Measurements from ENCODE around the gene CTNNA1.
"Not testable (repeated sequence)": the region's sequence is repeated elsewhere in the genome, so short reads cannot be mapped to it uniquely, and the experiment has no call there.

CTNNA1 gene

DNA sequence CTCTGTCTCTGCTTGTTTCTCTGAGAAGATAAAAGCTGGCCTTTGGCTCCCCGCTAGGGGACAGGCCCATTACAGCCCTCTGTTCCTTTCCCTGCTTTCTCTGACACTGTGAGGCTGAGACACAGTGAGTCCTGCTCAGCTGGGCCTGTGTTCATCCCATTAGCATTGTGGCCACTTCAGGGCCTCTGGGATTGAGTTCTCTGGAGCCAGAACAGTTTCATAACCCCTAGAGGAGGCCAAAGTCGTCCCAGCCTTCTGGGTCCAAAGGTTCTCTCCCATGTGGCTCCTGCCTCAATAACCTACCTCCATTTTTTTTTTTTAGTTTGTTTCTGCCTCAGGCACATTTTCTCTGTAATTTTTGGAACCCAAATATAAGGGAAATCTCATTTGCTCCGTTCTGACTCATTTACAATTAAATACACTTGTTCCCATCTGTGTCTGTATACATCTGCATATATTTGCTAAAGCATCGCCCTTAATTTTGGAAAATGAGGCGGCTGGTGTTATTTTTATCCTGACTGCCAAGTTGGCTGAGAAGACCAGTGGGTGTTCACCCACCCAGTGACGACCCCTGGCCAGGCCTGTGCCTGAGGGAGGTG lies 27.3 kb upstream of the CTNNA1 start:
- peak overlapping the region in 1 of 2 donors; percentile 26 for H3K4me3 ChIP-seq (ENCODE audit: low read depth in 1 of 2, low read length in 2 of 2)
- no peaks in the 10 kb centered on the region for H3K9me3 ChIP-seq (ENCODE audit: low read length)
- H3K27ac ChIP-seq (ENCODE audit: low read depth, low read length), result peak overlapping the region; percentile 81
- H3K4me1 ChIP-seq (ENCODE audit: insufficient read depth, low read length), result peaks cover 24% of the 10 kb centered on the region
- no peaks in the 10 kb centered on the region for H3K36me3 ChIP-seq (ENCODE audit: insufficient read depth, low read length)
- no peaks in the 10 kb centered on the region for H3K27me3 ChIP-seq (ENCODE audit: control insufficient read depth in 1 of 2, insufficient read depth in 2 of 2, low read length in 2 of 2)
- H3K9ac ChIP-seq (ENCODE audit: low read length), result peak overlapping the region; percentile 60

- Histone ChIP-seq H3K27me3 (ENCODE audit: control insufficient read depth in 1 of 2, insufficient read depth in 2 of 2, low read length in 2 of 2) (no peaks in the 10 kb centered on the region), H3K27ac (ENCODE audit: low read depth, low read length) (no peak overlapping the region), H3K9me3 (ENCODE audit: low read length) (no peaks in the 10 kb centered on the region), H3K4me1 (ENCODE audit: insufficient read depth, low read length) (peaks cover 24% of the 10 kb centered on the region), H3K9ac (ENCODE audit: low read length) (no peak overlapping the region), H3K36me3 (ENCODE audit: insufficient read depth, low read length) (no peaks in the 10 kb centered on the region), H3K4me3 (ENCODE audit: low read depth in 1 of 2, low read length in 2 of 2) (no peak overlapping the region)
Measured at GRCh38 chr5:138726848-138727247, 26.4 kb upstream of the CTNNA1 start.

GRCh38 chr5:138730496-138730895 lies 22.7 kb upstream of the CTNNA1 start:
- not testable (repeated sequence) for H3K36me3 ChIP-seq (ENCODE audit: insufficient read depth, low read length); H3K9ac ChIP-seq (ENCODE audit: low read length); H3K27me3 ChIP-seq (ENCODE audit: control insufficient read depth in 1 of 2, insufficient read depth in 2 of 2, low read length in 2 of 2); H3K4me3 ChIP-seq (ENCODE audit: low read depth in 1 of 2, low read length in 2 of 2); H3K27ac ChIP-seq (ENCODE audit: low read depth, low read length); H3K9me3 ChIP-seq (ENCODE audit: low read length)
- H3K4me1 ChIP-seq (ENCODE audit: insufficient read depth, low read length), result peaks cover 10% of the 10 kb centered on the region

GRCh38 chr5:138732466-138732865 lies 20.8 kb upstream of the CTNNA1 start:
- H3K36me3 ChIP-seq (ENCODE audit: insufficient read depth, low read length), result no peaks in the 10 kb centered on the region
- H3K9me3 ChIP-seq (ENCODE audit: low read length), result no peaks in the 10 kb centered on the region
- no peaks in the 10 kb centered on the region for H3K4me1 ChIP-seq (ENCODE audit: insufficient read depth, low read length)
- H3K9ac ChIP-seq (ENCODE audit: low read length), result no peak overlapping the region
- H3K27ac ChIP-seq (ENCODE audit: low read depth, low read length), result no peak overlapping the region
- no peaks in the 10 kb centered on the region for H3K27me3 ChIP-seq (ENCODE audit: control insufficient read depth in 1 of 2, insufficient read depth in 2 of 2, low read length in 2 of 2)
- H3K4me3 ChIP-seq (ENCODE audit: low read depth in 1 of 2, low read length in 2 of 2), result no peak overlapping the region

DNA sequence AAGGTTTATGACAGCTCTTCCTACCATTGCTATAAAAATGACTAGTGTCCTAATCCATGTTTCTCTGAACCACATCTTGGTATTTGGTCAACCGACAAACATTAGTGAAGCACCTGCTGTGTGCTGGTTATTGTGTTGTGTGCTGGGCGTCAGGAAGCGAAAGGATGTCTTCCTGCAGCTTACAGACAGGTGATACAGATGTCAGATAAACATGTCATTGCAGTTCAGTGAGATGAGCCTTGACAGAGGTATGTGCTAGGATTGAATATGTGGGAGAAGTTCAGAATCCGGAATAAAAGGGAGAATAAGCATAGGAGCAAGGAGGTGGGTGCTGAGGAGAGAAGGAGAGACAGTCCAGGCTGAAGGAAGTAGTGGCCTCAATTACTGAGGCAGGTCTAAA lies 20.3 kb upstream of the CTNNA1 start:
- Histone ChIP-seq H3K36me3 (ENCODE audit: insufficient read depth, low read length) (no peaks in the 10 kb centered on the region), H3K27me3 (ENCODE audit: control insufficient read depth in 1 of 2, insufficient read depth in 2 of 2, low read length in 2 of 2) (no peaks in the 10 kb centered on the region), H3K9me3 (ENCODE audit: low read length) (no peaks in the 10 kb centered on the region), H3K4me1 (ENCODE audit: insufficient read depth, low read length) (no peaks in the 10 kb centered on the region), H3K4me3 (ENCODE audit: low read depth in 1 of 2, low read length in 2 of 2) (no peak overlapping the region), H3K9ac (ENCODE audit: low read length) (no peak overlapping the region), H3K27ac (ENCODE audit: low read depth, low read length) (no peak overlapping the region)

DNA sequence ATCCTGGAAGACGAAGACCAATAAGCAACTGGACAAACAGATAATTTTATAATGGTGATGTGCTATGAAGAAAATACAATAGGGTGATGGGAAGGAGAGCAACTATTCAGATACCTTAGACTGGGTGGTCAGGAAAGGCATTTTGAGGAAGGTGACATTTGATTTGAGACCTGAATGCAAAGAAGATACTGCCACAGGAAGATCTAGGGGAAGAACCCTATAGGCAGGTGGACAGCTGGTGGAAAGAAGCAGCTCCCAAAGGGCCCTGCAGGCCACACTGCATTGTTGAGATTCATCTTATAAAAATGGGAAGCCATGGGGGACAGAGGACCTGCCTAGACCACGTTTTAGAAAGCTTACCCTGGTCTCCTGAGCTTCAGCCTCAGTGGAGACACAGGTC lies 19.7 kb upstream of the CTNNA1 start:
- no peaks in the 10 kb centered on the region for H3K36me3 ChIP-seq (ENCODE audit: insufficient read depth, low read length)
- H3K27ac ChIP-seq (ENCODE audit: low read depth, low read length), result no peak overlapping the region
- H3K9ac ChIP-seq (ENCODE audit: low read length), result no peak overlapping the region
- no peaks in the 10 kb centered on the region for H3K9me3 ChIP-seq (ENCODE audit: low read length)
- no peaks in the 10 kb centered on the region for H3K4me1 ChIP-seq (ENCODE audit: insufficient read depth, low read length)
- H3K4me3 ChIP-seq (ENCODE audit: low read depth in 1 of 2, low read length in 2 of 2), result no peak overlapping the region
- no peaks in the 10 kb centered on the region for H3K27me3 ChIP-seq (ENCODE audit: control insufficient read depth in 1 of 2, insufficient read depth in 2 of 2, low read length in 2 of 2)

GRCh38 chr5:138736293-138736692 lies 16.9 kb upstream of the CTNNA1 start:
- Histone ChIP-seq H3K27me3 (ENCODE audit: control insufficient read depth in 1 of 2, insufficient read depth in 2 of 2, low read length in 2 of 2) (no peaks in the 10 kb centered on the region), H3K9ac (ENCODE audit: low read length) (no peak overlapping the region), H3K36me3 (ENCODE audit: insufficient read depth, low read length) (no peaks in the 10 kb centered on the region), H3K4me3 (ENCODE audit: low read depth in 1 of 2, low read length in 2 of 2) (no peak overlapping the region), H3K9me3 (ENCODE audit: low read length) (no peaks in the 10 kb centered on the region), H3K27ac (ENCODE audit: low read depth, low read length) (no peak overlapping the region), H3K4me1 (ENCODE audit: insufficient read depth, low read length) (no peaks in the 10 kb centered on the region)

GRCh38 chr5:138737494-138738265 lies 15.5 kb upstream of the CTNNA1 start:
- no peak overlapping the region for H3K27ac ChIP-seq (ENCODE audit: low read depth, low read length)
- H3K27me3 ChIP-seq (ENCODE audit: control insufficient read depth in 1 of 2, insufficient read depth in 2 of 2, low read length in 2 of 2), result no peaks in the 10 kb centered on the region
- H3K4me1 ChIP-seq (ENCODE audit: insufficient read depth, low read length), result no peaks in the 10 kb centered on the region
- no peak overlapping the region for H3K4me3 ChIP-seq (ENCODE audit: low read depth in 1 of 2, low read length in 2 of 2)
- H3K9ac ChIP-seq (ENCODE audit: low read length), result no peak overlapping the region
- no peaks in the 10 kb centered on the region for H3K9me3 ChIP-seq (ENCODE audit: low read length)
- no peaks in the 10 kb centered on the region for H3K36me3 ChIP-seq (ENCODE audit: insufficient read depth, low read length)

GRCh38 chr5:138738399-138738798 lies 14.8 kb upstream of the CTNNA1 start:
- no peak overlapping the region for H3K27ac ChIP-seq (ENCODE audit: low read depth, low read length)
- no peaks in the 10 kb centered on the region for H3K4me1 ChIP-seq (ENCODE audit: insufficient read depth, low read length)

GRCh38 chr5:138739938-138740337 lies 13.3 kb upstream of the CTNNA1 start:
- no peak overlapping the region for H3K27ac ChIP-seq (ENCODE audit: low read depth, low read length)
- H3K36me3 ChIP-seq (ENCODE audit: insufficient read depth, low read length), result no peaks in the 10 kb centered on the region
- H3K4me1 ChIP-seq (ENCODE audit: insufficient read depth, low read length), result no peaks in the 10 kb centered on the region
- H3K27me3 ChIP-seq (ENCODE audit: control insufficient read depth in 1 of 2, insufficient read depth in 2 of 2, low read length in 2 of 2), result no peaks in the 10 kb centered on the region
- no peak overlapping the region for H3K9ac ChIP-seq (ENCODE audit: low read length)
- H3K4me3 ChIP-seq (ENCODE audit: low read depth in 1 of 2, low read length in 2 of 2), result no peak overlapping the region
- H3K9me3 ChIP-seq (ENCODE audit: low read length), result no peaks in the 10 kb centered on the region

More at GRCh38 chr5:138738399-138738798, 14.8 kb upstream of the CTNNA1 start:
- Histone ChIP-seq H3K9ac (ENCODE audit: low read length) (no peak overlapping the region), H3K27me3 (ENCODE audit: control insufficient read depth in 1 of 2, insufficient read depth in 2 of 2, low read length in 2 of 2) (no peaks in the 10 kb centered on the region), H3K4me3 (ENCODE audit: low read depth in 1 of 2, low read length in 2 of 2) (no peak overlapping the region), H3K9me3 (ENCODE audit: low read length) (no peaks in the 10 kb centered on the region), H3K36me3 (ENCODE audit: insufficient read depth, low read length) (no peaks in the 10 kb centered on the region)

- no peak overlapping the region for H3K27ac ChIP-seq (ENCODE audit: low read depth, low read length)
- H3K27me3 ChIP-seq (ENCODE audit: control insufficient read depth in 1 of 2, insufficient read depth in 2 of 2, low read length in 2 of 2), result no peaks in the 10 kb centered on the region
- H3K4me3 ChIP-seq (ENCODE audit: low read depth in 1 of 2, low read length in 2 of 2), result no peak overlapping the region
- H3K36me3 ChIP-seq (ENCODE audit: insufficient read depth, low read length), result no peaks in the 10 kb centered on the region
- no peak overlapping the region for H3K9ac ChIP-seq (ENCODE audit: low read length)
- H3K4me1 ChIP-seq (ENCODE audit: insufficient read depth, low read length), result no peaks in the 10 kb centered on the region
- no peaks in the 10 kb centered on the region for H3K9me3 ChIP-seq (ENCODE audit: low read length)
Measured at GRCh38 chr5:138743484-138743883, 9.7 kb upstream of the CTNNA1 start.

DNA sequence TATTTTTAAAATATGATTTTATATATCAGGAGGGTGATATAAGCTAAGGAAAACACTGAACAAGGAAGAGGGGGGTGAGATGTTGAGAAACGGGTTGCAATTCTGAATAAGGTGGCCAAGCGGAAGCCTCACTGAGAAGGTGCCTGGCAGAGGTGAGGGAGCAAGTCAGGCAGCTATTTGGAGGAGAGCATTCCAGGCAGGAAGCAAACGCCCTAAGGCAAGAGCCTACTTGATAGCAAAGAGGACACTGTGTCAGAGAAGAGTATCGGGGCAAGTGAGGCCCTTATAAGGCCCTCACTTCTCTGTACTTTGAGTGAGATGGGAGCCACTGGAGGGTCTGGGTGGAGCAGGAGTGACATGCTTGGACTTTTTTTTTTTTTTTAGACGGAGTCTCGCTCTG lies 8.0 kb upstream of the CTNNA1 start:
- no peak overlapping the region for H3K4me3 ChIP-seq (ENCODE audit: low read depth in 1 of 2, low read length in 2 of 2)
- no peaks in the 10 kb centered on the region for H3K4me1 ChIP-seq (ENCODE audit: insufficient read depth, low read length)
- H3K27ac ChIP-seq (ENCODE audit: low read depth, low read length), result no peak overlapping the region
- H3K36me3 ChIP-seq (ENCODE audit: insufficient read depth, low read length), result no peaks in the 10 kb centered on the region
- H3K27me3 ChIP-seq (ENCODE audit: control insufficient read depth in 1 of 2, insufficient read depth in 2 of 2, low read length in 2 of 2), result no peaks in the 10 kb centered on the region
- no peaks in the 10 kb centered on the region for H3K9me3 ChIP-seq (ENCODE audit: low read length)
- H3K9ac ChIP-seq (ENCODE audit: low read length), result no peak overlapping the region

Measured in muscle layer of colon (tissue), 2 donors.